Rectal smooth muscle tissue (tissue), 1 donor: Measurements from ENCODE around the gene RGS18.
"Not testable (repeated sequence)": the region's sequence is repeated elsewhere in the genome, so short reads cannot be mapped to it uniquely, and the experiment has no call there.

Experiments used
- H3K27ac ChIP-seq: one replicate; pipeline ENCODE4 v1.7.0; 2013; ENCODE audit warnings: low read depth, low read length, inconsistent platforms
- H3K27me3 ChIP-seq: one replicate; pipeline ENCODE4 v1.7.0; 2013; ENCODE audit warnings: low read length; ENCODE audit not compliant: control insufficient read depth, insufficient read depth
- H3K36me3 ChIP-seq: one replicate; pipeline ENCODE4 v1.7.0; 2013; ENCODE audit warnings: low read length; ENCODE audit not compliant: control insufficient read depth, insufficient read depth
- H3K4me1 ChIP-seq: one replicate; pipeline ENCODE4 v1.7.0; 2013; ENCODE audit warnings: low read length; ENCODE audit not compliant: control insufficient read depth, insufficient read depth
- H3K4me3 ChIP-seq: one replicate; pipeline ENCODE4 v1.7.0; 2013; ENCODE audit warnings: low read length
- H3K9ac ChIP-seq: one replicate; pipeline ENCODE4 v1.7.0; 2013; ENCODE audit warnings: low read length

RGS18 gene

GRCh38 chr1:192158181-192158580 lies at the start of gene RGS18:
Gene RGS18 (plus strand): TSS chr1:192158462. CDS start chr1:192158638, 176 bp downstream.
- H3K9ac ChIP-seq: no peak within 1 kb of the TSS
- no peak within 1 kb of the TSS for H3K27ac ChIP-seq
- H3K36me3 ChIP-seq: no peaks in the 10 kb centered on the region
- H3K27me3 ChIP-seq: no peaks in the 10 kb centered on the region
- no peaks in the 10 kb centered on the region for H3K4me1 ChIP-seq
- H3K4me3 ChIP-seq: no peak within 1 kb of the TSS

GRCh38 chr1:192109576-192109975 lies 48.7 kb upstream of the RGS18 start:
- H3K4me3 ChIP-seq: no peak overlapping the region
- H3K36me3 ChIP-seq: no peaks in the 10 kb centered on the region
- H3K27me3 ChIP-seq: no peaks in the 10 kb centered on the region
- no peaks in the 10 kb centered on the region for H3K4me1 ChIP-seq
- no peak overlapping the region for H3K9ac ChIP-seq
- H3K27ac ChIP-seq: no peak overlapping the region

GRCh38 chr1:192115000-192115399 lies 43.3 kb upstream of the RGS18 start:
- no peaks in the 10 kb centered on the region for H3K4me1 ChIP-seq
- H3K4me3 ChIP-seq: no peak overlapping the region
- no peaks in the 10 kb centered on the region for H3K27me3 ChIP-seq
- no peak overlapping the region for H3K9ac ChIP-seq
- H3K27ac ChIP-seq: no peak overlapping the region
- no peaks in the 10 kb centered on the region for H3K36me3 ChIP-seq

GRCh38 chr1:192118881-192119405 lies 39.3 kb upstream of the RGS18 start:
- Histone ChIP-seq H3K36me3 (no peaks in the 10 kb centered on the region), H3K27ac (no peak overlapping the region), H3K27me3 (no peaks in the 10 kb centered on the region), H3K4me3 (no peak overlapping the region), H3K9ac (no peak overlapping the region), H3K4me1 (no peaks in the 10 kb centered on the region)

- H3K4me3 ChIP-seq: no peak overlapping the region
- no peaks in the 10 kb centered on the region for H3K4me1 ChIP-seq
- H3K9ac ChIP-seq: no peak overlapping the region
- no peaks in the 10 kb centered on the region for H3K27me3 ChIP-seq
- H3K36me3 ChIP-seq: no peaks in the 10 kb centered on the region
- H3K27ac ChIP-seq: no peak overlapping the region
Observed at GRCh38 chr1:192119701-192120100, 38.6 kb upstream of the RGS18 start.

- H3K4me1 ChIP-seq: no peaks in the 10 kb centered on the region
- H3K36me3 ChIP-seq: no peaks in the 10 kb centered on the region
- no peak overlapping the region for H3K27ac ChIP-seq
- no peak overlapping the region for H3K4me3 ChIP-seq
- H3K27me3 ChIP-seq: no peaks in the 10 kb centered on the region
- H3K9ac ChIP-seq: no peak overlapping the region
Observed at GRCh38 chr1:192122668-192123067, 35.6 kb upstream of the RGS18 start.

GRCh38 chr1:192123212-192123611 lies 35.0 kb upstream of the RGS18 start:
- Histone ChIP-seq H3K27me3 (no peaks in the 10 kb centered on the region), H3K4me1 (no peaks in the 10 kb centered on the region), H3K9ac (no peak overlapping the region), H3K36me3 (no peaks in the 10 kb centered on the region), H3K4me3 (no peak overlapping the region), H3K27ac (no peak overlapping the region)

GRCh38 chr1:192126030-192126619 lies 32.1 kb upstream of the RGS18 start:
- no peak overlapping the region for H3K27ac ChIP-seq
- H3K36me3 ChIP-seq: no peaks in the 10 kb centered on the region
- H3K4me3 ChIP-seq: no peak overlapping the region
- no peaks in the 10 kb centered on the region for H3K27me3 ChIP-seq
- H3K9ac ChIP-seq: no peak overlapping the region
- no peaks in the 10 kb centered on the region for H3K4me1 ChIP-seq

GRCh38 chr1:192130175-192130574 lies 28.1 kb upstream of the RGS18 start:
- Histone ChIP-seq H3K9ac (no peak overlapping the region), H3K36me3 (no peaks in the 10 kb centered on the region), H3K27ac (no peak overlapping the region), H3K27me3 (no peaks in the 10 kb centered on the region), H3K4me1 (no peaks in the 10 kb centered on the region), H3K4me3 (no peak overlapping the region)

GRCh38 chr1:192130865-192131264 lies 27.4 kb upstream of the RGS18 start:
- H3K27me3 ChIP-seq, H3K4me3 ChIP-seq, H3K36me3 ChIP-seq, H3K9ac ChIP-seq, H3K4me1 ChIP-seq, H3K27ac ChIP-seq: not testable (repeated sequence)

- Histone ChIP-seq H3K4me1 (no peaks in the 10 kb centered on the region), H3K27me3 (no peaks in the 10 kb centered on the region), H3K9ac (no peak overlapping the region), H3K4me3 (no peak overlapping the region), H3K27ac (no peak overlapping the region), H3K36me3 (no peaks in the 10 kb centered on the region)
Observed at GRCh38 chr1:192131914-192132313, 26.3 kb upstream of the RGS18 start.

- no peak overlapping the region for H3K27ac ChIP-seq
- no peaks in the 10 kb centered on the region for H3K36me3 ChIP-seq
- H3K9ac ChIP-seq: no peak overlapping the region
- no peaks in the 10 kb centered on the region for H3K27me3 ChIP-seq
- H3K4me1 ChIP-seq: no peaks in the 10 kb centered on the region
- no peak overlapping the region for H3K4me3 ChIP-seq
Observed at GRCh38 chr1:192133350-192133926, 24.8 kb upstream of the RGS18 start.

- Histone ChIP-seq H3K27ac (no peak overlapping the region), H3K27me3 (no peaks in the 10 kb centered on the region), H3K36me3 (no peaks in the 10 kb centered on the region), H3K4me3 (no peak overlapping the region), H3K4me1 (no peaks in the 10 kb centered on the region), H3K9ac (no peak overlapping the region)
Observed at GRCh38 chr1:192140382-192140781, 17.9 kb upstream of the RGS18 start.
